Liver (tissue), 9 donors: ENCODE results near the gene ZFYVE19. TPM values are rescaled to one million over a fixed set of nuclear protein-coding genes. Genes with fewer than 3 reads are reported as not detected.

Experiments used
- DNase-seq: peaks from one replicate; pipeline ENCODE4 v3.0.0-alpha.2; 2017; ENCODE audit warnings: low spot score
- H3K27ac ChIP-seq, 2 donors: one replicate each; pipeline ENCODE4 v1.7.0; 2013; ENCODE audit warnings: inconsistent platforms in 2 of 2, low read length in 2 of 2, control low read depth in 1 of 2, low read depth in 1 of 2, mild to moderate bottlenecking in 1 of 2
- H3K27me3 ChIP-seq, 4 donors: one replicate each; pipeline versions ENCODE4 v1.6.1 to v1.7.0; 2013; ENCODE audit warnings: low read length in 3 of 4, inconsistent platforms in 1 of 4, mild to moderate bottlenecking in 1 of 4, moderate library complexity in 1 of 4; ENCODE audit not compliant: control insufficient read depth in 4 of 4, insufficient read depth in 4 of 4
- H3K36me3 ChIP-seq, 4 donors: one replicate each; pipeline versions ENCODE4 v1.6.1 to v1.7.0; 2013; ENCODE audit warnings: low read length in 3 of 4, mild to moderate bottlenecking in 3 of 4, low read depth in 1 of 4, moderate library complexity in 1 of 4; ENCODE audit not compliant: control insufficient read depth in 4 of 4, insufficient read depth in 3 of 4
- H3K4me1 ChIP-seq, 4 donors: one replicate each; pipeline versions ENCODE4 v1.6.1 to v1.7.0; 2013; ENCODE audit warnings: low read length in 3 of 4, mild to moderate bottlenecking in 3 of 4, moderate library complexity in 1 of 4; ENCODE audit not compliant: control insufficient read depth in 4 of 4, insufficient read depth in 4 of 4
- H3K4me3 ChIP-seq, 3 donors: one replicate each; pipeline versions ENCODE4 v1.6.1 to v1.7.0; 2013; ENCODE audit warnings: low read length in 3 of 3, control low read depth in 1 of 3, low read depth in 1 of 3, mild to moderate bottlenecking in 1 of 3
- H3K9ac ChIP-seq, 2 donors: one replicate each; pipeline ENCODE4 v1.7.0; 2013; ENCODE audit warnings: low read length in 2 of 2, mild to moderate bottlenecking in 2 of 2, moderate library complexity in 2 of 2, control low read depth in 1 of 2, low read depth in 1 of 2
- H3K9me3 ChIP-seq, 4 donors: one replicate each; pipeline versions ENCODE4 v1.6.1 to v1.7.0; 2013; ENCODE audit warnings: low read length in 3 of 4; ENCODE audit not compliant: control insufficient read depth in 4 of 4
- FOXA1 ChIP-seq: IDR thresholded peaks from 2 replicates; pipeline ENCODE4 v1.6.1; 2016; ENCODE audit warnings: antibody characterized with exemption
- GABPA ChIP-seq, 2 donors: IDR thresholded peaks in 1 of 2; conservative IDR thresholded peaks in 1 of 2; 2 replicates each; pipeline ENCODE4 v1.6.1; 2016; ENCODE audit warnings: antibody characterized with exemption in 2 of 2, mild to moderate bottlenecking in 1 of 2, moderate library complexity in 1 of 2
- HNF4A ChIP-seq, 2 donors: conservative IDR thresholded peaks; 2 replicates each; pipeline ENCODE4 v1.6.1; 2016; ENCODE audit warnings: antibody characterized with exemption in 2 of 2, mild to moderate bottlenecking in 2 of 2
- HNF4G ChIP-seq: IDR thresholded peaks from 2 replicates; pipeline ENCODE4 v1.6.1; 2016; ENCODE audit warnings: antibody characterized with exemption
- JUND ChIP-seq, 2 donors: IDR thresholded peaks; 2 replicates each; pipeline ENCODE4 v1.6.1; 2016; ENCODE audit warnings: antibody characterized with exemption in 2 of 2
- NR2F2 ChIP-seq: IDR thresholded peaks from 2 replicates; pipeline ENCODE4 v1.6.1; 2016; ENCODE audit warnings: antibody characterized with exemption
- RAD21 ChIP-seq, 2 donors: IDR thresholded peaks; 2 replicates each; pipeline ENCODE4 v1.6.1; 2016; ENCODE audit warnings: antibody characterized with exemption in 2 of 2, mild to moderate bottlenecking in 2 of 2
- SP1 ChIP-seq: IDR thresholded peaks from 2 replicates; pipeline ENCODE4 v1.6.1; 2018; ENCODE audit warnings: antibody characterized with exemption, mild to moderate bottlenecking
- YY1 ChIP-seq: IDR thresholded peaks from 2 replicates; pipeline ENCODE4 v1.6.1; 2016; ENCODE audit warnings: antibody characterized with exemption, mild to moderate bottlenecking
- WGBS: extraction: QIAGEN DNeasy Blood & Tissue Kit; methylation state at CpG from one replicate; pipeline ENCODE4 v1.1.7; 2013; 5-methylcytosine and 5-hydroxymethylcytosine counted together
- polyA plus RNA-seq, 2 donors: library from polyadenylated mRNA; stranded (reverse) in 1 of 2; unstranded in 1 of 2; fragments of 200-250 nt in 1 of 2; fragments of >200 nt in 1 of 2; fragmentation: Nextera tagmentation in 1 of 2; extraction: Ambion mirVana in 1 of 2; gene quantifications; one replicate each; pipeline versions ENCODE4 v1.2.1 to v1.2.3, GENCODE V29; 2013 to 2015
- total RNA-seq, 2 donors: library from RNA; depleted of rRNA; stranded (reverse); fragments of >200 nt; gene quantifications; one replicate each; pipeline ENCODE4 v1.2.3, GENCODE V29; 2014
- TF ChIP-seq, protein P1 (sequence below): IDR thresholded peaks from 2 replicates; pipeline ENCODE4 v1.6.1; 2016; ENCODE audit warnings: antibody characterized with exemption
- TF ChIP-seq, protein P2 (sequence below): IDR thresholded peaks from 2 replicates; pipeline ENCODE4 v1.6.1; 2016; ENCODE audit warnings: antibody characterized with exemption
- TF ChIP-seq, protein P3 (sequence below): fragments of 150-350 bp; IDR thresholded peaks from 2 replicates; pipeline ENCODE4 v1.5.1; 2017; ENCODE audit warnings: improper control_type of control experiment, low read depth, low read length; ENCODE audit not compliant: missing input control
- TF ChIP-seq, protein P4 (sequence below): IDR thresholded peaks from 2 replicates; pipeline ENCODE4 v1.6.1; 2016; ENCODE audit warnings: antibody characterized with exemption
- donor health status: healthy.
- donor health status: healthy.
- donor health status: healthy.
- donor health status: healthy.
- donor health status: healthy.

ZFYVE19 gene
- total and polyA plus RNA-seq, 4 donors, result 10.4 to 41.2 (median 19.7) TPM

DNA sequence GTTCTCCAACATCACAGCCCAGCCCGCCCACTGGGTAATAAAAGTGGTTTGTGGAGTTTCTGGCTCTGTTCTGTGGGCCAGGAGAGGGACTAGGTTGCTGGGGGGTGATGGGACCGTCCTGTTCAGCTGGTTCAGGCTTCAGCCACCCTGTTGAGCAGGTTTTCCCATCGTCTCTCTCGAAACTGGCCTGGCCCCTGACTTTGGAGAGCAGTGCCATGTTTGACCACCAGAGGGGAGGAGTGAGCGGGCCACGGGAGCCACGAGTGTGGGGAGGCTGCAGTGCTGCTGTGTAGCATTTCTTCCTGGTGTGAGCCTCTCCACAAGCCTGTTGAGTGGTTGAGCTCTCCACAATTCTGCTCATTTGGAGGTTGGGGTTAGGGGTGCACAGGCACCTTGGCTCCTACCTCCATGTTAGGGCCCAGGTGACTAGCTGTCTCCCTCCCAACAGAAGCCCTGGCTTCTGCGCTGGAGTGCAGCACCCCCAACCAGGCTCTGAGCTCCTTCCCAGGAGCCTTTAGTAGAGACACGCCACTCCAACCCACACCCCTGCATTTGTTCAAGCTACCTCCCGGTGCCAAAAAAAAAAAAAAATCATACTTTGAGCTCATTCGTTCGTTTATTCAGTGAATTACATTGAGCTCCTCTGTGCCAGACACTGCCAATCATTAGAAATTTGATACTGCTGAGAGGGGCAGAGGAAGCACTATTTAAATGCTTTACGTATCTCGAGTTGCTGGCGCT is 50.9 kb downstream of the ZFYVE19 start:
- no peaks in the 10 kb centered on the region for H3K36me3 ChIP-seq
- no peaks in the 10 kb centered on the region for H3K27me3 ChIP-seq
- WGBS, result 29% methylated on average over 15 of the region's 15 CpGs
- peak; percentile 88 for DNase-seq
- no peak overlapping the region for H3K4me3 ChIP-seq
- no peak overlapping the region for H3K27ac ChIP-seq
- TF ChIP-seq, protein P1, sequence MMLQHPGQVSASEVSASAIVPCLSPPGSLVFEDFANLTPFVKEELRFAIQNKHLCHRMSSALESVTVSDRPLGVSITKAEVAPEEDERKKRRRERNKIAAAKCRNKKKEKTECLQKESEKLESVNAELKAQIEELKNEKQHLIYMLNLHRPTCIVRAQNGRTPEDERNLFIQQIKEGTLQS, result no peak
- TF ChIP-seq RAD21 (IDR thresholded peaks at IDR 0.05), result peak; percentile 79 to 92
- no peak for TF ChIP-seq JUND (IDR thresholded peaks at IDR 0.05)
- TF ChIP-seq HNF4G, result no peak
- TF ChIP-seq NR2F2, result no peak
- no peak for TF ChIP-seq YY1
- TF ChIP-seq, protein P2, sequence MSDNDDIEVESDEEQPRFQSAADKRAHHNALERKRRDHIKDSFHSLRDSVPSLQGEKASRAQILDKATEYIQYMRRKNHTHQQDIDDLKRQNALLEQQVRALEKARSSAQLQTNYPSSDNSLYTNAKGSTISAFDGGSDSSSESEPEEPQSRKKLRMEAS, result no peak
- no peak for TF ChIP-seq HNF4A (conservative IDR thresholded peaks at IDR 0.05)
- TF ChIP-seq GABPA (IDR thresholded peaks at IDR 0.05 in 1 of 2, conservative IDR thresholded peaks at IDR 0.05 in 1 of 2), result no peak
- TF ChIP-seq, protein P3, sequence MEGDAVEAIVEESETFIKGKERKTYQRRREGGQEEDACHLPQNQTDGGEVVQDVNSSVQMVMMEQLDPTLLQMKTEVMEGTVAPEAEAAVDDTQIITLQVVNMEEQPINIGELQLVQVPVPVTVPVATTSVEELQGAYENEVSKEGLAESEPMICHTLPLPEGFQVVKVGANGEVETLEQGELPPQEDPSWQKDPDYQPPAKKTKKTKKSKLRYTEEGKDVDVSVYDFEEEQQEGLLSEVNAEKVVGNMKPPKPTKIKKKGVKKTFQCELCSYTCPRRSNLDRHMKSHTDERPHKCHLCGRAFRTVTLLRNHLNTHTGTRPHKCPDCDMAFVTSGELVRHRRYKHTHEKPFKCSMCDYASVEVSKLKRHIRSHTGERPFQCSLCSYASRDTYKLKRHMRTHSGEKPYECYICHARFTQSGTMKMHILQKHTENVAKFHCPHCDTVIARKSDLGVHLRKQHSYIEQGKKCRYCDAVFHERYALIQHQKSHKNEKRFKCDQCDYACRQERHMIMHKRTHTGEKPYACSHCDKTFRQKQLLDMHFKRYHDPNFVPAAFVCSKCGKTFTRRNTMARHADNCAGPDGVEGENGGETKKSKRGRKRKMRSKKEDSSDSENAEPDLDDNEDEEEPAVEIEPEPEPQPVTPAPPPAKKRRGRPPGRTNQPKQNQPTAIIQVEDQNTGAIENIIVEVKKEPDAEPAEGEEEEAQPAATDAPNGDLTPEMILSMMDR, result peak; percentile 92
- no peaks in the 10 kb centered on the region for H3K9me3 ChIP-seq
- peaks cover 0 to 11% (median 3%) of the 10 kb centered on the region in 4 donors for H3K4me1 ChIP-seq
- no peak overlapping the region for H3K9ac ChIP-seq

DNA sequence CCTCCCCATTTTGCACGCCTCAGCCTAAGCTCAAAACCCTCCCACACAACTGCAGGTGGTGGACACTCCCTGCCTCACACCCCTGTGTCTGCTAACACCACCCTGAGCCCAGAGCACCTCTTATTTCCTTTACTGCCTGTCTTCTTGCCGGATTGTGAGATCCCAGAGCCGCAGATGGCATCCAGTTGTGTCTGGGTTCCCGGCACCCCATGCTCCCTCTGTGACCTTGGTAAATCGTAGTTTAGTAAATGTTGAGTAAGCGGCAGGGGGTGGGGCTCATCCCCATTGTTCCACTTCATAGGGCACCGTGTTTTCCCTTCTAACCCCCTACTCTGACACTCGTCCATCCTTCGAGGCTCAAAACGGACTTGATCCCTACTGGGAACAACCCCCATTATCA is 51.8 kb downstream of the ZFYVE19 start:
- Histone ChIP-seq H3K4me1 (peaks cover 0 to 11% (median 3%) of the 10 kb centered on the region in 4 donors), H3K27ac (no peak overlapping the region), H3K9me3 (no peaks in the 10 kb centered on the region), H3K4me3 (no peak overlapping the region), H3K27me3 (no peaks in the 10 kb centered on the region), H3K36me3 (no peaks in the 10 kb centered on the region), H3K9ac (no peak overlapping the region)
- no peak for DNase-seq
- TF ChIP-seq, protein P1, result no peak
- TF ChIP-seq, protein P4, sequence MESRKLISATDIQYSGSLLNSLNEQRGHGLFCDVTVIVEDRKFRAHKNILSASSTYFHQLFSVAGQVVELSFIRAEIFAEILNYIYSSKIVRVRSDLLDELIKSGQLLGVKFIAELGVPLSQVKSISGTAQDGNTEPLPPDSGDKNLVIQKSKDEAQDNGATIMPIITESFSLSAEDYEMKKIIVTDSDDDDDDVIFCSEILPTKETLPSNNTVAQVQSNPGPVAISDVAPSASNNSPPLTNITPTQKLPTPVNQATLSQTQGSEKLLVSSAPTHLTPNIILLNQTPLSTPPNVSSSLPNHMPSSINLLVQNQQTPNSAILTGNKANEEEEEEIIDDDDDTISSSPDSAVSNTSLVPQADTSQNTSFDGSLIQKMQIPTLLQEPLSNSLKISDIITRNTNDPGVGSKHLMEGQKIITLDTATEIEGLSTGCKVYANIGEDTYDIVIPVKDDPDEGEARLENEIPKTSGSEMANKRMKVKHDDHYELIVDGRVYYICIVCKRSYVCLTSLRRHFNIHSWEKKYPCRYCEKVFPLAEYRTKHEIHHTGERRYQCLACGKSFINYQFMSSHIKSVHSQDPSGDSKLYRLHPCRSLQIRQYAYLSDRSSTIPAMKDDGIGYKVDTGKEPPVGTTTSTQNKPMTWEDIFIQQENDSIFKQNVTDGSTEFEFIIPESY, result no peak
- TF ChIP-seq SP1 (no peak), FOXA1 (no peak), RAD21 (IDR thresholded peaks at IDR 0.05) (no peak), JUND (IDR thresholded peaks at IDR 0.05) (no peak), GABPA (IDR thresholded peaks at IDR 0.05 in 1 of 2, conservative IDR thresholded peaks at IDR 0.05 in 1 of 2) (no peak), HNF4A (conservative IDR thresholded peaks at IDR 0.05) (no peak), YY1 (no peak)
- TF ChIP-seq, protein P2, result no peak
- TF ChIP-seq, protein P3, result no peak
- WGBS, result 59% methylated on average over 10 of the region's 10 CpGs
